Measurements from ENCODE around the gene PTTG1IP2. TPM values are rescaled to one million over a fixed set of nuclear protein-coding genes. Genes with fewer than 3 reads are reported as not detected.

Gene PTTG1IP2
- total and polyA plus RNA-seq, 10 of the 15 experiments (the other 5 are each of a cell fraction or from before 2014, with no cell fraction given): not detected

DNA sequence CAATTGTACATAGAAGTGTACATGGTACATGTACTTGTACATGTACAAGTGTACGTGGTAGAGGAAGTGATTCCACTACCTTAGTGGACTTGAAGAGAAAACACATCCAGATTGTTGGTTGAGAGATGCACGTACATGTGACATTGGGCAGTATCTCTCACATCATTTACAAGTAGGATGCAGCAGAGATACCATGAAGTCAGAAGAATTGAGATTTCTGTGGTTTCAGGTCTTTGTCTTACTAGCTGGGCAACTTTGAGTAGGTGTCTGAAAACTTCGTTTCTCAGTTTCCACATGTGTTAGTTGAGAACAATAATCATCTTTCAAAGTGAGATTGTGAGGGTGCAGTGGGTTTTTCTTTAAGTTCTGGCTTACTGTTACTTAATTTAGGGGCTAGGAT, 44.7 kb upstream of the PTTG1IP2 start (continued):
- TF ChIP-seq BHLHE40 (IDR thresholded peaks at IDR 0.05; ENCODE audit: borderline replicate concordance in 1 of 2, low read depth in 2 of 2, low read length in 1 of 2) (peak; percentile 28 to 42; a peak in 1 of 4 replicates), TCF3 (IDR thresholded peaks at IDR 0.05; ENCODE audit: borderline replicate concordance, insufficient read depth, low read depth, low read length) (no peak), TARDBP (IDR thresholded peaks at IDR 0.05; ENCODE audit: borderline replicate concordance) (no peak), IKZF1 (conservative IDR thresholded peaks at IDR 0.05) (peak; percentile 49; the same call in 1 of the 2 replicates), ATF7 (IDR thresholded peaks at IDR 0.05; ENCODE audit: low read depth) (peak; percentile 89), RBBP5 (conservative IDR thresholded peaks at IDR 0.05) (no peak), MTA2 (IDR thresholded peaks at IDR 0.05; ENCODE audit: low read depth) (peak; percentile 80; the same call in 1 of the 2 replicates), ZZZ3 (IDR thresholded peaks at IDR 0.05; ENCODE audit: control insufficient read depth, insufficient read length, low read depth) (no peak), CHD4 (IDR thresholded peaks at IDR 0.05) (no peak), CREB1 (IDR thresholded peaks at IDR 0.05; ENCODE audit: low read depth) (0 out of 2 replicates have a peak, but pooled peaks have one; percentile 43), FOXK2 (IDR thresholded peaks at IDR 0.05) (no peak), POU2F2 (IDR thresholded peaks at IDR 0.05; ENCODE audit: borderline replicate concordance, low read depth, low read length) (no peak), NR2F1 (conservative IDR thresholded peaks at IDR 0.05) (no peak), EZH2 (IDR thresholded peaks at IDR 0.05; ENCODE audit: borderline replicate concordance, control insufficient read depth, low read depth, low read length) (no peak), CHD1 (IDR thresholded peaks at IDR 0.05; ENCODE audit: low read depth, low read length) (no peak), MEF2A (IDR thresholded peaks at IDR 0.05; ENCODE audit: insufficient read depth, low read depth, low read length) (no peak), SPI1 (IDR thresholded peaks at IDR 0.05; ENCODE audit: borderline replicate concordance, insufficient read depth, low read depth, low read length) (peak; percentile 49; the same call in 1 of the 2 replicates), TCF12 (IDR thresholded peaks at IDR 0.05; ENCODE audit: low read depth, low read length) (no peak), ZNF274 (IDR thresholded peaks at IDR 0.05; ENCODE audit: insufficient read depth, insufficient read length) (no peak)
- TF ChIP-seq, protein P1, sequence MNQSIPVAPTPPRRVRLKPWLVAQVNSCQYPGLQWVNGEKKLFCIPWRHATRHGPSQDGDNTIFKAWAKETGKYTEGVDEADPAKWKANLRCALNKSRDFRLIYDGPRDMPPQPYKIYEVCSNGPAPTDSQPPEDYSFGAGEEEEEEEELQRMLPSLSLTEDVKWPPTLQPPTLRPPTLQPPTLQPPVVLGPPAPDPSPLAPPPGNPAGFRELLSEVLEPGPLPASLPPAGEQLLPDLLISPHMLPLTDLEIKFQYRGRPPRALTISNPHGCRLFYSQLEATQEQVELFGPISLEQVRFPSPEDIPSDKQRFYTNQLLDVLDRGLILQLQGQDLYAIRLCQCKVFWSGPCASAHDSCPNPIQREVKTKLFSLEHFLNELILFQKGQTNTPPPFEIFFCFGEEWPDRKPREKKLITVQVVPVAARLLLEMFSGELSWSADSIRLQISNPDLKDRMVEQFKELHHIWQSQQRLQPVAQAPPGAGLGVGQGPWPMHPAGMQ (IDR thresholded peaks at IDR 0.05; ENCODE audit: borderline replicate concordance): no peak
- TF ChIP-seq, protein P2, sequence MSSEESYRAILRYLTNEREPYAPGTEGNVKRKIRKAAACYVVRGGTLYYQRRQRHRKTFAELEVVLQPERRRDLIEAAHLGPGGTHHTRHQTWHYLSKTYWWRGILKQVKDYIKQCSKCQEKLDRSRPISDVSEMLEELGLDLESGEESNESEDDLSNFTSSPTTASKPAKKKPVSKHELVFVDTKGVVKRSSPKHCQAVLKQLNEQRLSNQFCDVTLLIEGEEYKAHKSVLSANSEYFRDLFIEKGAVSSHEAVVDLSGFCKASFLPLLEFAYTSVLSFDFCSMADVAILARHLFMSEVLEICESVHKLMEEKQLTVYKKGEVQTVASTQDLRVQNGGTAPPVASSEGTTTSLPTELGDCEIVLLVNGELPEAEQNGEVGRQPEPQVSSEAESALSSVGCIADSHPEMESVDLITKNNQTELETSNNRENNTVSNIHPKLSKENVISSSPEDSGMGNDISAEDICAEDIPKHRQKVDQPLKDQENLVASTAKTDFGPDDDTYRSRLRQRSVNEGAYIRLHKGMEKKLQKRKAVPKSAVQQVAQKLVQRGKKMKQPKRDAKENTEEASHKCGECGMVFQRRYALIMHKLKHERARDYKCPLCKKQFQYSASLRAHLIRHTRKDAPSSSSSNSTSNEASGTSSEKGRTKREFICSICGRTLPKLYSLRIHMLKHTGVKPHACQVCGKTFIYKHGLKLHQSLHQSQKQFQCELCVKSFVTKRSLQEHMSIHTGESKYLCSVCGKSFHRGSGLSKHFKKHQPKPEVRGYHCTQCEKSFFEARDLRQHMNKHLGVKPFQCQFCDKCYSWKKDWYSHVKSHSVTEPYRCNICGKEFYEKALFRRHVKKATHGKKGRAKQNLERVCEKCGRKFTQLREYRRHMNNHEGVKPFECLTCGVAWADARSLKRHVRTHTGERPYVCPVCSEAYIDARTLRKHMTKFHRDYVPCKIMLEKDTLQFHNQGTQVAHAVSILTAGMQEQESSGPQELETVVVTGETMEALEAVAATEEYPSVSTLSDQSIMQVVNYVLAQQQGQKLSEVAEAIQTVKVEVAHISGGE (CRISPR knock-in tag; IDR thresholded peaks at IDR 0.05): no peak
- TF ChIP-seq, protein P3, sequence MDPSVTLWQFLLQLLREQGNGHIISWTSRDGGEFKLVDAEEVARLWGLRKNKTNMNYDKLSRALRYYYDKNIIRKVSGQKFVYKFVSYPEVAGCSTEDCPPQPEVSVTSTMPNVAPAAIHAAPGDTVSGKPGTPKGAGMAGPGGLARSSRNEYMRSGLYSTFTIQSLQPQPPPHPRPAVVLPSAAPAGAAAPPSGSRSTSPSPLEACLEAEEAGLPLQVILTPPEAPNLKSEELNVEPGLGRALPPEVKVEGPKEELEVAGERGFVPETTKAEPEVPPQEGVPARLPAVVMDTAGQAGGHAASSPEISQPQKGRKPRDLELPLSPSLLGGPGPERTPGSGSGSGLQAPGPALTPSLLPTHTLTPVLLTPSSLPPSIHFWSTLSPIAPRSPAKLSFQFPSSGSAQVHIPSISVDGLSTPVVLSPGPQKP (IDR thresholded peaks at IDR 0.05; ENCODE audit: low read depth, low read length): no peak
- TF ChIP-seq, protein P4, sequence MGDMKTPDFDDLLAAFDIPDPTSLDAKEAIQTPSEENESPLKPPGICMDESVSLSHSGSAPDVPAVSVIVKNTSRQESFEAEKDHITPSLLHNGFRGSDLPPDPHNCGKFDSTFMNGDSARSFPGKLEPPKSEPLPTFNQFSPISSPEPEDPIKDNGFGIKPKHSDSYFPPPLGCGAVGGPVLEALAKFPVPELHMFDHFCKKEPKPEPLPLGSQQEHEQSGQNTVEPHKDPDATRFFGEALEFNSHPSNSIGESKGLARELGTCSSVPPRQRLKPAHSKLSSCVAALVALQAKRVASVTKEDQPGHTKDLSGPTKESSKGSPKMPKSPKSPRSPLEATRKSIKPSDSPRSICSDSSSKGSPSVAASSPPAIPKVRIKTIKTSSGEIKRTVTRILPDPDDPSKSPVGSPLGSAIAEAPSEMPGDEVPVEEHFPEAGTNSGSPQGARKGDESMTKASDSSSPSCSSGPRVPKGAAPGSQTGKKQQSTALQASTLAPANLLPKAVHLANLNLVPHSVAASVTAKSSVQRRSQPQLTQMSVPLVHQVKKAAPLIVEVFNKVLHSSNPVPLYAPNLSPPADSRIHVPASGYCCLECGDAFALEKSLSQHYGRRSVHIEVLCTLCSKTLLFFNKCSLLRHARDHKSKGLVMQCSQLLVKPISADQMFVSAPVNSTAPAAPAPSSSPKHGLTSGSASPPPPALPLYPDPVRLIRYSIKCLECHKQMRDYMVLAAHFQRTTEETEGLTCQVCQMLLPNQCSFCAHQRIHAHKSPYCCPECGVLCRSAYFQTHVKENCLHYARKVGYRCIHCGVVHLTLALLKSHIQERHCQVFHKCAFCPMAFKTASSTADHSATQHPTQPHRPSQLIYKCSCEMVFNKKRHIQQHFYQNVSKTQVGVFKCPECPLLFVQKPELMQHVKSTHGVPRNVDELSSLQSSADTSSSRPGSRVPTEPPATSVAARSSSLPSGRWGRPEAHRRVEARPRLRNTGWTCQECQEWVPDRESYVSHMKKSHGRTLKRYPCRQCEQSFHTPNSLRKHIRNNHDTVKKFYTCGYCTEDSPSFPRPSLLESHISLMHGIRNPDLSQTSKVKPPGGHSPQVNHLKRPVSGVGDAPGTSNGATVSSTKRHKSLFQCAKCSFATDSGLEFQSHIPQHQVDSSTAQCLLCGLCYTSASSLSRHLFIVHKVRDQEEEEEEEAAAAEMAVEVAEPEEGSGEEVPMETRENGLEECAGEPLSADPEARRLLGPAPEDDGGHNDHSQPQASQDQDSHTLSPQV (IDR thresholded peaks at IDR 0.05): no peak
